LHCN-M2 (cell line): Measurements from ENCODE around the gene ABHD2. TPM values are rescaled to one million over a fixed set of nuclear protein-coding genes. Genes with fewer than 3 reads are reported as not detected.

Source experiments
- DNase-seq: peaks from one replicate; pipeline ENCODE4 v3.0.0-alpha.2; 2012; ENCODE audit warnings: low read depth
- total RNA-seq: library from RNA; depleted of rRNA; stranded (reverse); fragments of >200 nt; gene quantifications from 2 replicates; pipeline ENCODE4 v1.2.3, GENCODE V29; 2014

The ABHD2 gene
- total RNA-seq, 1 experiment from 2014 or later: 95.9 TPM

GRCh38 chr15:89161666-89162065 lies 73.4 kb downstream of the ABHD2 start:
- DNase-seq: no peak

- DNase-seq: no peak
Measured at GRCh38 chr15:89163271-89164055, 75.2 kb downstream of the ABHD2 start.

GRCh38 chr15:89164712-89165211 lies 76.5 kb downstream of the ABHD2 start:
- DNase-seq: no peak

- no peak for DNase-seq
Measured at GRCh38 chr15:89165677-89166076, 77.4 kb downstream of the ABHD2 start.

- peak; percentile 96 for DNase-seq
Measured at GRCh38 chr15:89167267-89168176, 79.3 kb downstream of the ABHD2 start.

GRCh38 chr15:89168316-89168833 lies 80.1 kb downstream of the ABHD2 start:
- DNase-seq: no peak

GRCh38 chr15:89170364-89170763 lies 82.1 kb downstream of the ABHD2 start:
- no peak for DNase-seq

GRCh38 chr15:89171136-89172072 lies 83.1 kb downstream of the ABHD2 start:
- peak; percentile 51 for DNase-seq

GRCh38 chr15:89172921-89173320 lies 84.7 kb downstream of the ABHD2 start:
- DNase-seq: peak; percentile 77

- no peak for DNase-seq
Measured at GRCh38 chr15:89174476-89174875, 86.2 kb downstream of the ABHD2 start.

- no peak for DNase-seq
Measured at GRCh38 chr15:89175617-89176191, 87.4 kb downstream of the ABHD2 start.

GRCh38 chr15:89177116-89177515 lies 88.9 kb downstream of the ABHD2 start:
- DNase-seq: no peak

- DNase-seq: peak; percentile 77
Measured at GRCh38 chr15:89177633-89178306, 89.5 kb downstream of the ABHD2 start.

- DNase-seq: no peak
Measured at GRCh38 chr15:89178307-89178977, 90.2 kb downstream of the ABHD2 start.

- DNase-seq: no peak
Measured at GRCh38 chr15:89179966-89180875, 92.0 kb downstream of the ABHD2 start.

- DNase-seq: peak; percentile 68
Measured at GRCh38 chr15:89184357-89184756, 96.1 kb downstream of the ABHD2 start.

- no peak for DNase-seq
Measured at GRCh38 chr15:89184886-89185526, 96.8 kb downstream of the ABHD2 start.

GRCh38 chr15:89186803-89187202 lies 98.5 kb downstream of the ABHD2 start:
- DNase-seq: no peak
